Measurements from ENCODE around the gene MLIP.

DNA sequence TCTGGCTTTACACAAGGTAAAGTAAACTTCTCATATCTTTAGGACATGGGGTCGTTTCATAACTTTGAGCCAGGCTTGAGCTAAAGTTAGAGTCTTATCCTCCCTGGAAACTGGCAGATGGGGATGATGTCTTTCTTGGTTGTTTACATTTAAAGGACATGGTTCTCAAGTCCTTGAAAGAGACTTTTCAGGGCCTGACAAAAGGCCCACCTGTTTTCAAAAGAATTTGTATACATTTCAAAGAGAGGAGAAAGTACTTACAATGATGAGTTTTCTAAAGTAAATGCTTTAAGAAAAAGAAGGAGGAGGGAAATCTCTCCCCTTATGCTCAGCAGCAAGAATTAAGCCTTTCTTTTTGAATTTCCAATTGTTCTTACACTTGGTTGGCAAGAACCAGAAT, 151.3 kb downstream of the MLIP start:
- TF ChIP-seq, protein P1, sequence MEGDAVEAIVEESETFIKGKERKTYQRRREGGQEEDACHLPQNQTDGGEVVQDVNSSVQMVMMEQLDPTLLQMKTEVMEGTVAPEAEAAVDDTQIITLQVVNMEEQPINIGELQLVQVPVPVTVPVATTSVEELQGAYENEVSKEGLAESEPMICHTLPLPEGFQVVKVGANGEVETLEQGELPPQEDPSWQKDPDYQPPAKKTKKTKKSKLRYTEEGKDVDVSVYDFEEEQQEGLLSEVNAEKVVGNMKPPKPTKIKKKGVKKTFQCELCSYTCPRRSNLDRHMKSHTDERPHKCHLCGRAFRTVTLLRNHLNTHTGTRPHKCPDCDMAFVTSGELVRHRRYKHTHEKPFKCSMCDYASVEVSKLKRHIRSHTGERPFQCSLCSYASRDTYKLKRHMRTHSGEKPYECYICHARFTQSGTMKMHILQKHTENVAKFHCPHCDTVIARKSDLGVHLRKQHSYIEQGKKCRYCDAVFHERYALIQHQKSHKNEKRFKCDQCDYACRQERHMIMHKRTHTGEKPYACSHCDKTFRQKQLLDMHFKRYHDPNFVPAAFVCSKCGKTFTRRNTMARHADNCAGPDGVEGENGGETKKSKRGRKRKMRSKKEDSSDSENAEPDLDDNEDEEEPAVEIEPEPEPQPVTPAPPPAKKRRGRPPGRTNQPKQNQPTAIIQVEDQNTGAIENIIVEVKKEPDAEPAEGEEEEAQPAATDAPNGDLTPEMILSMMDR (IDR thresholded peaks at IDR 0.05) = no peak
- TF ChIP-seq SIN3A (IDR thresholded peaks at IDR 0.05; ENCODE audit: borderline replicate concordance, insufficient read depth, low read depth, low read length) = no peak
- TF ChIP-seq, protein P2, sequence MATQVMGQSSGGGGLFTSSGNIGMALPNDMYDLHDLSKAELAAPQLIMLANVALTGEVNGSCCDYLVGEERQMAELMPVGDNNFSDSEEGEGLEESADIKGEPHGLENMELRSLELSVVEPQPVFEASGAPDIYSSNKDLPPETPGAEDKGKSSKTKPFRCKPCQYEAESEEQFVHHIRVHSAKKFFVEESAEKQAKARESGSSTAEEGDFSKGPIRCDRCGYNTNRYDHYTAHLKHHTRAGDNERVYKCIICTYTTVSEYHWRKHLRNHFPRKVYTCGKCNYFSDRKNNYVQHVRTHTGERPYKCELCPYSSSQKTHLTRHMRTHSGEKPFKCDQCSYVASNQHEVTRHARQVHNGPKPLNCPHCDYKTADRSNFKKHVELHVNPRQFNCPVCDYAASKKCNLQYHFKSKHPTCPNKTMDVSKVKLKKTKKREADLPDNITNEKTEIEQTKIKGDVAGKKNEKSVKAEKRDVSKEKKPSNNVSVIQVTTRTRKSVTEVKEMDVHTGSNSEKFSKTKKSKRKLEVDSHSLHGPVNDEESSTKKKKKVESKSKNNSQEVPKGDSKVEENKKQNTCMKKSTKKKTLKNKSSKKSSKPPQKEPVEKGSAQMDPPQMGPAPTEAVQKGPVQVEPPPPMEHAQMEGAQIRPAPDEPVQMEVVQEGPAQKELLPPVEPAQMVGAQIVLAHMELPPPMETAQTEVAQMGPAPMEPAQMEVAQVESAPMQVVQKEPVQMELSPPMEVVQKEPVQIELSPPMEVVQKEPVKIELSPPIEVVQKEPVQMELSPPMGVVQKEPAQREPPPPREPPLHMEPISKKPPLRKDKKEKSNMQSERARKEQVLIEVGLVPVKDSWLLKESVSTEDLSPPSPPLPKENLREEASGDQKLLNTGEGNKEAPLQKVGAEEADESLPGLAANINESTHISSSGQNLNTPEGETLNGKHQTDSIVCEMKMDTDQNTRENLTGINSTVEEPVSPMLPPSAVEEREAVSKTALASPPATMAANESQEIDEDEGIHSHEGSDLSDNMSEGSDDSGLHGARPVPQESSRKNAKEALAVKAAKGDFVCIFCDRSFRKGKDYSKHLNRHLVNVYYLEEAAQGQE (IDR thresholded peaks at IDR 0.05; ENCODE audit: insufficient read depth in 1 of 2, low read depth in 2 of 2, low read length in 1 of 2) = no peak
- TF ChIP-seq POLR2AphosphoS5 (IDR thresholded peaks at IDR 0.05; ENCODE audit: low read depth, low read length) = no peak
